Muscle of arm (tissue), 12 donors: ENCODE measurements around the gene KIAA1217. TPM values are rescaled to one million over a fixed set of nuclear protein-coding genes. Genes with fewer than 3 reads are reported as not detected.
"Not testable (repeated sequence)": the region's sequence is repeated elsewhere in the genome, so short reads cannot be mapped to it uniquely, and the experiment has no call there.

Experiments
- DNase-seq: peaks from one replicate; pipeline ENCODE4 v3.0.0-alpha.2; 2013
- polyA plus RNA-seq, 12 donors: library from polyadenylated mRNA; unstranded; fragments of 120-200 nt; gene quantifications; one replicate each; pipeline ENCODE4 v1.2.1, GENCODE V29; 2013; ENCODE audit not compliant: insufficient read length in 12 of 12

KIAA1217 gene
- polyA plus RNA-seq, 12 donors, result 25.3 to 49.4 (median 40.3) TPM; not detected in 1

DNA sequence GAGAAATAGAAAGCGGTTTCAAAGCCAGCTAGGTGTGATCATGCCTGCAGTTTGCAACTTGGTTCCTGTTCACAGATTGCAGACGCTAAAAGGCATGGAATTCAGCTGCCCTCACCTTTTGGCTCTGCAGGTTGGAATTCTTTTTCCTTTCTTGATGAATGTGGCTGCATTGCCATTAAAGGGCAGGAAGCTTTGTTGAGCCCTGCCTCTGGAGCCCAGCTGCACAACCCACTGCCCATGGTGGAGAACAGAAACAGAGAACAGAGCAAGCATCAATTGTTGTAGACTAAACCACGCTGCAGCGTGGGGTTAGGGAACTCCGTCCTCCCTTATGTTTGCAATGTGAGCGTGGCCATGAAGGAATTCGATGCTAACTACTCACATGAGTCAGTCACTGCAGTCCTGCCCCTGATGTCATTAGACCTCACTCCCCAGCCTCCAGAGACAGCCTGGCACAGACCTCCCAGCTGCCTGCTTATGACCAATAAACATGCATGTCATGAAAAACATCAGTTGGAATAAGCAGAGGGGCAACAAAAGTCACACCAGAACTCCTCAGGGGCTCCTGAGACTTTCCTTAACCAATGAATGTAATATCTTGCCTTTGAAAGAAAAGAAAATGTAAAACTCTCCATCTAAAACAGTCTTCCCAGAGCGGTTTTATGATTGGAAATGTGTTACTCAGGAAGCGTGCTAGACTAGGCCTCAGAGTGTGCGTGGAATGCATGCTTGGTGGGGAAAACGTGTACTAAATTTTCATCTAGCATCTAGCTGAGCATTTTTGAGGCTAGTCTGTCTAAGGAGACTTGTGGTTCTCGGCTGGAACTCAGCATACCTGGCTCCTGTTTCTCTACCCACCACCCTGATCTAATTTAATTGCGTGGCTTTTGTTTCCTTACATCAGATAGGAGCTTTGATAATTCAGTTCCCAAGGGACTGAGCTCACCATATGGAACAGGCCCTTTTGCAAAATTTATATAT, 232.2 kb downstream of the KIAA1217 start:
- DNase-seq, result no peak

DNA sequence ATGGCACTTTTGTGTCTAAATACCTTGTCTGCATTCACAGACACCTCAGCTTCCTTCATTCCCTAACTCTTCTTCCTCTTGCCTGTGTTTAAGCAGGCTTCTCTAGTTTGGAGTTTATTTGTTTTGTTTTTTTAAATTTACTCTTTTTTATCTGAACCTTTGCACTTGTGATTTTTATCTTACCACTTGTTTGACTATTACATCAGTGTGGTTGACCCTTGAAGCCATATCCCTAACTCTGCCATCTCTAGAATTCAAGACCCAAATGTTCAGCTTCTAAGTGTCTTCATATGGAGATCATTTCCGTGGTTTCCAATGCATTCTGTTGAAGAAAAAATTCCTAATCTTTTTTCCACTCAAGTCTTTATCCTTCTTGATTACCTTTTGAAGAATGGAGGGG, 233.3 kb downstream of the KIAA1217 start:
- DNase-seq, result no peak

DNA sequence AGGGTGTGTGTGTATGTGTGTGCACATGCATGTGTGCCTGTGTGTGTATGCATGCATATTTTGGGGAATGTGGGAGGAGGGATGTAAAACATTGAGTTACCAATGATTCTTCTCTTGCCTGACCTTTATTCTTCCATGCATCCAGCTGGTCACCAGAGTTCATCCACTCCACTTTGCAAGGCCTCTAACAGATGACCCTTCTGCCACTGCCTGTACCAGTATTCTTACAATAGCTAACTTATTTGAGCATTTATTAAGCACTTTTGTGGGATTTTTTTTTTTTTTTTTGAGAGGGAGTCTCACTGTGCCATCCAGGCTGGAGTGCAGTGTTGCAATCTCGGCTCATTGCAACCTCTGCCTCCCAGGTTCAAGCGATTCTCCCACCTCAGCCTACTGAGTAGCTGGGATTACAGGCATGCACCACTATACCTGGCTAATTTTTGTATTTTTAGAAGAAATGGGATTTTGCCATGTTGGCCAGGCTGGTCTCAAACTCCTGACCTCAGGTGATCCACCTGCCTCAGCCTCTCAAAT, 233.8 kb downstream of the KIAA1217 start:
- DNase-seq, result not testable (repeated sequence)

GRCh38 chr10:24444337-24444736, 235.4 kb downstream of the KIAA1217 start:
- no peak for DNase-seq

GRCh38 chr10:24445958-24446357, 237.0 kb downstream of the KIAA1217 start:
- DNase-seq, result not testable (repeated sequence)

DNA sequence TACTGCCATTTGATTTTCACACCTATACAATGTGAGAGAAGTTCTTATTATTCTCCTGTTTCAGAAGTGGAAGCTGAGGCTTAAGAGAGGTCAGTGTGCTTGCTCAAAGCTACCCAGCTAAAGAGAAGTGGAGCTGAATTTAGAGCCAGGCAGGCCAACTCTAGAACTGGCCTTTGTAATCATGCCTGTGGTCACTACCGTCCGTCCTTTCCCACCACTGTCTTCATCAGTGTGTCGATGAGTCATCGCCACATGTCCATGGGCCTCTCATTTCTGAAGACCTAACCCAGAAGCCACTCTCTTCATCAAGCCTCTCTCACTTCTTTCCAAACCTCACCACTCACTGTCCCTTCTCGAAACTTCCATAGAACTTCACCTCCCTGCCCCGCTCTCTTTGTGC, 237.8 kb downstream of the KIAA1217 start:
- DNase-seq, result no peak

- no peak for DNase-seq
Observed at GRCh38 chr10:24448351-24448999, 239.5 kb downstream of the KIAA1217 start.

- DNase-seq, result no peak
Observed at GRCh38 chr10:24449321-24449740, 240.4 kb downstream of the KIAA1217 start.

- DNase-seq, result no peak
Observed at GRCh38 chr10:24449769-24450310, 240.9 kb downstream of the KIAA1217 start.

- DNase-seq, result no peak
Observed at GRCh38 chr10:24451325-24451820, 242.4 kb downstream of the KIAA1217 start.

DNA sequence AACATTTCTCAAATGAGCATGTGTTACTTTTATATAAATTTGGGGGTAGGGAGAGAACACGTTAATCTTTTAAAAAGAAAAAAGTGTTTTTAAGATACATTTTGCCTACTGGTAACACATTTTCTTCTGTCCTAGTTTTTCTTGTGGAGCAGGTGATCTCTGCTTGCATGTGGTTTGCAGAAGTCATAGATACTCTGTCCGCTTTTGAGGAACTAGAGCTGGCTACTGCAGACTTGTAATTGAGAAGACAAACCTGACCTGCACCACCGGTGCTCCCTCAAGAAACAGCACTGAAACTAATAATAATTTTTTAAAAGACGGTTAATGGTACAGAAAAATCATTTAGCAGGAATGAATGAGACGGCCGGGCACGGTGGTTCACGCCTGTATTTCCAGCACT, 243.1 kb downstream of the KIAA1217 start:
- no peak for DNase-seq

- DNase-seq, result no peak
Observed at GRCh38 chr10:24453404-24453830, 244.5 kb downstream of the KIAA1217 start.

GRCh38 chr10:24453973-24454372, 245.0 kb downstream of the KIAA1217 start:
- no peak for DNase-seq

DNA sequence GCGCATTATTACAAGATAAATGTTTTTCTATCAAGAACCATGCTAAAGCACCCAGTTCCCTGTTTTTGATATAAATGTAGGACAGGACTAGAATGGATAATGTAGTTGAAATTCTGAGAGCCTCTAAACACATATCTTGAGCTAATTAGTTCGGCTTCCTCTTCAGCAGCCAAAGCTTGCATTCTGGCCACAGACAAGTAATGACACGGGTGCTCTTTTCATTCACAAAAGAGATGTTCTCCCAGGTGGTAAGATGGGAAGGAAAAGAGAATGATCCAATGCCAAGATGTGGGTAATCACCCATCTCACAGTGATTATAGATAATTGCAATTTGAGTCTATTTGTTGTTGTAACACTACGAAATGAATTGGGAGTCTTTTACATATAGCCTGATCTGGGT, 246.5 kb downstream of the KIAA1217 start:
- no peak for DNase-seq

GRCh38 chr10:24456322-24456721, 247.4 kb downstream of the KIAA1217 start:
- DNase-seq, result no peak

DNA sequence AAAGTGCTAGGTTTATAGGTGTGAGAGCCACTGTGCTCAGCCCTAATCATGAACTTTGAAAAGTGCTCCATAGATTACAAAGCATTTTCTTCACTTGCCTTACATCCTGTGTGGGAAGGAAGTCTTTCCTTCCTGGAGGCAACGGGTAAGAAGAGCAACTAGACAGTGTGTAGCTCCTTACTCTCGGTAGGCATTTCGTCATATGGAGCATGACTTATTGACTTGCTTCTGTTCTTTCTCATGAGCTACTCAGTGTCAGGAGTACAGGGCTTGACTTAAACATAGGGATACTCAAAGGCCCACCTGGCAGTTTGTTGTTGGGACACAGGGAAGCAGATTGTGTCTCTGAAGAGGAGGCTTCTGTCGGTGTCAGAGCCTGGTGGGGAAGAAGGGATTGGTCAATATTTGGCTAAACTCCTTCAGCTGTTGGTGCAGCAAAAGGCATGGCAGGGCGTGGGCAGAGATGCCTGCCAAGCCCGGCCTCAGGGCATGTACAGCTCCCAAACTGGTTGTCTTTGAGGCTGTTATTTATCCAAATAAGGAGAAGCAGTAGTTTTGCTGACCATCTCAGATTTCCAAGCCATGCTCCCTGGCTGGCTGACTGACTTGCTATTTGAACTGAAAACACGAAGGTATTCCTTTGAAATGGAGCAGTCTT, 248.9 kb downstream of the KIAA1217 start:
- DNase-seq, result no peak

GRCh38 chr10:24459836-24460235, 250.9 kb downstream of the KIAA1217 start:
- DNase-seq, result no peak

- no peak for DNase-seq
Observed at GRCh38 chr10:24462291-24462813, 253.4 kb downstream of the KIAA1217 start.

- no peak for DNase-seq
Observed at GRCh38 chr10:24462889-24463552, 254.1 kb downstream of the KIAA1217 start.

GRCh38 chr10:24463611-24464426, 254.9 kb downstream of the KIAA1217 start:
- no peak for DNase-seq
